ENCODE data around the gene HOXD3.

Gene HOXD3

GRCh38 chr2:176122052-176122682 is 34.9 kb upstream of the HOXD3 start:
- no peak for DNase-seq

- DNase-seq, result peak; percentile 33
These were observed 34.3 kb upstream of the HOXD3 start, which contains the start of gene HOXD9 for GRCh38 chr2:176122683-176123410. TSS of gene HOXD9 (plus strand) at chr2:176122719. CDS start at chr2:176122769, 50 bp downstream.

- DNase-seq, result no peak
These were observed 33.5 kb upstream of the HOXD3 start for GRCh38 chr2:176123411-176124109.

- no peak for DNase-seq
These were observed 32.8 kb upstream of the HOXD3 start for GRCh38 chr2:176124110-176124946.

- no peak for DNase-seq
These were observed 31.9 kb upstream of the HOXD3 start for GRCh38 chr2:176124947-176125771.

GRCh38 chr2:176125772-176126054 is 31.4 kb upstream of the HOXD3 start:
- no peak for DNase-seq

GRCh38 chr2:176126929-176127773 is 30.0 kb upstream of the HOXD3 start:
- peak; percentile 58 for DNase-seq

- DNase-seq, result no peak
These were observed 29.4 kb upstream of the HOXD3 start for GRCh38 chr2:176127774-176128072.

- no peak for DNase-seq
These were observed 28.7 kb upstream of the HOXD3 start for GRCh38 chr2:176128172-176128981.

GRCh38 chr2:176128982-176129796 is 27.9 kb upstream of the HOXD3 start, which contains the start of gene HOXD8:
TSS of gene HOXD8 (plus strand) at chr2:176129705. CDS start at chr2:176130367, 662 bp downstream.
- DNase-seq, result peak; percentile 76

- DNase-seq, result peak; percentile 65
These were observed 27.3 kb upstream of the HOXD3 start for GRCh38 chr2:176129813-176130146.

GRCh38 chr2:176130147-176130956 is 26.8 kb upstream of the HOXD3 start:
- peak; percentile 48 for DNase-seq

GRCh38 chr2:176130957-176131847 is 25.9 kb upstream of the HOXD3 start:
- DNase-seq, result no peak

GRCh38 chr2:176131848-176132158 is 25.3 kb upstream of the HOXD3 start:
- no peak for DNase-seq

GRCh38 chr2:176132205-176133171 is 24.6 kb upstream of the HOXD3 start:
- no peak for DNase-seq

GRCh38 chr2:176133389-176133788 is 23.7 kb upstream of the HOXD3 start:
- DNase-seq, result no peak

GRCh38 chr2:176134035-176134434 is 23.1 kb upstream of the HOXD3 start:
- no peak for DNase-seq
